Stimulated activated naive CD8-positive, alpha-beta T cell treated with anti-CD3 and anti-CD28 coated beads, Interleukin-15, Interleukin-2, amounts not matched to agents 100 ng/mL and 50 ng/mL, for 24 hours (primary cell): ENCODE data around the gene VCP.

ENCODE experiments used
- H3K27ac Mint-ChIP-seq: one replicate; pipeline ENCODE4 v1.8.0; 2021; ENCODE audit warnings: mild to moderate bottlenecking, mixed read lengths
- H3K27me3 Mint-ChIP-seq: one replicate; pipeline ENCODE4 v1.8.0; 2021; ENCODE audit warnings: mixed read lengths
- H3K36me3 Mint-ChIP-seq: one replicate; pipeline ENCODE4 v1.8.0; 2021; ENCODE audit warnings: low read depth, mixed read lengths
- H3K4me1 Mint-ChIP-seq: one replicate; pipeline ENCODE4 v1.8.0; 2021; ENCODE audit warnings: low read depth, mixed read lengths
- H3K4me3 Mint-ChIP-seq: one replicate; pipeline ENCODE4 v1.8.0; 2021; ENCODE audit warnings: mild to moderate bottlenecking, mixed read lengths
- H3K9me3 Mint-ChIP-seq: one replicate; pipeline ENCODE4 v1.8.0; 2021; ENCODE audit warnings: mixed read lengths

The VCP gene

DNA sequence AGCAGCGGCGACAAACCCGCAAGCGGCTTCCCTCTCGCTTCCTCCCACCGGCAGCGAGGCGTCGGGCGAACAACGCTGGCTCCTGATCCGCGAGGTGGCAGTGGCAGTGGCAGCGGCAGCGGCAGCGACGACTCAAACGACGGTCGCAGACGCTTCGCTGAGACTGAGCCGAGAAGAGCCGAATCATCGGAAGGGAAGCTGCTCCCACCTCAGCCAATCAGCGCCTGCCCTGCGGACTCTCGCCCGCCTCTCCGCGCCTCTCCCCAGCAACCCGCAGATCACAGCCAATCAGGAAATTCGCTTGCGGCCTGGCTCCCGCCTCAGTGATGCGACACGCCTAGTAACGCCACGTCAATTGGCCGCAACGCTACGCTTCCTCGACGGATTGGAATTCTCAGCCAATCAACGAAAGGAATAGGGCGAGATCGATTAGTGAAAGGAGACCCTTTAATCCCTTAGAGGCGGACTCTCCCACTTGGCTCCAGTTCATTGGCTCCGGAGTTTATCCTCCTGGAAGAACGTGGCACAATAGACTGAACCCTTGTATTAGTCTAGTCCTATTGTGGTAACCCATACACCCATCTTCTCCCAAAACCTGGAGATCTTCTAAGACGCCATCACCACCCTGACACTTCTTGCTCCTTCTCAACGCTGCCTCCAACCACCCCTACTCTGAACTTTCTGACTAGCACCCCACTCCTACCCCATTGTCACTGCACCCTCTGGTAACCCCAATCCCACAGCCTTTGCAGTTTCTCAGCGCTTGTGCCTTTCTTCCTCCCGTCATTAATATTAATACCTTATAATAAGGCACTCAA, at the start of gene VCP:
TSS of gene VCP (minus strand) at position 165 of the 818 bp plus-strand sequence. CDS start 272 bp downstream, outside the sequence.
- H3K36me3 Mint-ChIP-seq = peaks cover 73% of the 10 kb centered on the region
- H3K4me3 Mint-ChIP-seq = peak within 1 kb of the TSS; percentile 96
- H3K27me3 Mint-ChIP-seq = no peaks in the 10 kb centered on the region
- no peaks in the 10 kb centered on the region for H3K9me3 Mint-ChIP-seq
- H3K4me1 Mint-ChIP-seq = peaks cover 57% of the 10 kb centered on the region
- H3K27ac Mint-ChIP-seq = peak within 1 kb of the TSS; percentile 96

DNA sequence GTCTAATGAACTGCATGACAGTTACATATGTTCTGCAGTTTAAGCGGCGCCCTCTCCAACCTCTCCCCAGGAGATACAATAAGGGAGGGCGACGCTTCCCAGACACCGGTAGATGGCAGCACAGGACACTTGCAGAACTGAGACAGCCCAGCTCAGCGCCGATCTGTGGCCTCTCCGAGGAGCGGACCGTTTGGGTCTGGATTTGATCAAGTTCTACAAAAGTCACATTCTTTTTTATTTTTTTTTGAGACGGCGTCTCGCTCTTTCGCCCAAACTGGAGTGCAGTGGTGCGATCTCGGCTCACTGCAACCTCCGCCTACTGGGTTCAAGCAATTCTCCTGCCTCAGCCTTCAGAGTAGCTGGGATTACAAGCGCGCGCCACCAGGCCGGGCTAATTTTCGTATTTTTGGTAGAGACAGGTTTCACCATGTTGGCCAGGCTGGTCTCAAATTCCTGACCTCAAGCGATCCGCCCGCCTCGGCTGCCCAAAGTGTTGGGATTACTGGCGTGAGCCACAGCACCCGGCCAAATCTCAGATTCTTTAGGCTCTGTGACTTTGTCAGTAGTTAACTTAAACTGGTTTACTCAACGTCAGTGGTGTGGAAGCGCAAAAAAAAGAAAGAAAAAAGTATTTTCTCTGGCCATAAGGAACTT, 44.6 kb upstream of the VCP start:
- H3K27me3 Mint-ChIP-seq = no peaks in the 10 kb centered on the region
- H3K27ac Mint-ChIP-seq = peak overlapping the region; percentile 79
- H3K9me3 Mint-ChIP-seq = no peaks in the 10 kb centered on the region
- peak overlapping the region; percentile 86 for H3K4me3 Mint-ChIP-seq
- H3K4me1 Mint-ChIP-seq = peaks cover 45% of the 10 kb centered on the region
- no peaks in the 10 kb centered on the region for H3K36me3 Mint-ChIP-seq

DNA sequence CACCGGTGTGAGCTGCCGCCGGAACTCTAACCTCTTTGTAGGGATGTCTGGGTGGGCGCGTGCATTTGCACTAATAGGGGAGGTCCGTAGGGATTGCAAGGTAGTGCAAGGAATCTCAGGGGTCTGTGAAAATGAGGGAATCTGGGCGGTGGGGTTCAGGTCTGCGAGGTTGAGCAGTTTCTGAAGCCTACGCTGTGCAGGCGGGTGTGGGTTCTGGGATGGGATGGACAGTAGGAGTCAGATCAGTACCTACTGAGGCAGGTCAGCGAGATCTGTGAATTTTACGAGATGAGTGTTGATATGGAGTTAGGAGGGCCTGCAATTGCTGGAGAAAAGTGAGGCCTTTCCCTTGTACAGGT, 44.1 kb upstream of the VCP start:
- H3K4me1 Mint-ChIP-seq = peaks cover 50% of the 10 kb centered on the region
- H3K27me3 Mint-ChIP-seq = no peaks in the 10 kb centered on the region
- no peaks in the 10 kb centered on the region for H3K9me3 Mint-ChIP-seq
- peak overlapping the region; percentile 79 for H3K27ac Mint-ChIP-seq
- no peaks in the 10 kb centered on the region for H3K36me3 Mint-ChIP-seq
- H3K4me3 Mint-ChIP-seq = peak overlapping the region; percentile 86

DNA sequence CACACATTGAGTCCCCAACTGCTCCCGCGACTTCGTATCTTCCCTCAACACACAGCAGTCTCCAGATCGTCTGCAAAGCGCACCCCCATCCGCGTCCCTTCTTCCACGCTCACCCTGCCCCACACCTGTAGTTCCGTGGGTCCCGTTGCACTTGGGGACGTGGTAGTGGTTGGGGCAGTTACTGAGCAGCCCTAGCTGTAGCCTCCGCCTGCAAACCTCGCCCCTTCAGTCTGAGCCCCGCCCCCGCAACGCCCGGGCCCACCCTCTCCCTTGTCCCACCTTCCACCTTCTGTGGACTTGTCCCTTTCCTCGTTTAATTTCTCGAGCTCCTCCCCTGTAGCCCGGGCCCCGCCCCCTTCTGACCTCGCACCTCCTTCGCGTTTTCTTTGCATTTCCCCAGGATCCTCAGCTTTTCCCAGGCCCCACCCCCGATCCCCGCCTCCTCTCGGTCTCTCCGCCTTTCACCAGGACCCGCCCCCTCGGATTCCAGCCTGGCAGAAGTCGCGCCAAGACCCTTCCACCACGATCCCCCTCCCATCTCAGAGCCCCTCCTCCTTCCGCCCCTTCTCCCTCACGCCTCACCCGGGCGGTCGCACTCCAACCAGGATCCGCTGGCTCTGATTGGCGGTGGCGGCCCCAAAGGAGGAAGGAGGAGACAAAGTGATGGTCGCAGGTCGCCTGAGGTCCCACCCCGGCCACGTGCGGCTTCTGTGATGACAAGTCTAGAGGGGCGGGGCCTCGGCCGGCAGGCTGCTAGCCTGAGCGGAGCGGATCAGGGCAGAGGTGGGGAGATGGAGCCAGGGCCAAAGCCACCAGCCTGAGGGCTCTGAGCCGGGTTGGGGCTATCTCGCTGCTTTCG, 43.5 kb upstream of the VCP start, which contains the start of gene ATOSB:
TSS of gene ATOSB (minus strand) at position 183 of the 859 bp plus-strand sequence. CDS start 7,588 bp downstream, outside the sequence.
- peak within 1 kb of the TSS; percentile 91 for H3K27ac Mint-ChIP-seq
- H3K36me3 Mint-ChIP-seq = no peaks in the 10 kb centered on the region
- H3K9me3 Mint-ChIP-seq = no peaks in the 10 kb centered on the region
- no peaks in the 10 kb centered on the region for H3K27me3 Mint-ChIP-seq
- peak within 1 kb of the TSS; percentile 86 for H3K4me3 Mint-ChIP-seq
- H3K4me1 Mint-ChIP-seq = peaks cover 56% of the 10 kb centered on the region

DNA sequence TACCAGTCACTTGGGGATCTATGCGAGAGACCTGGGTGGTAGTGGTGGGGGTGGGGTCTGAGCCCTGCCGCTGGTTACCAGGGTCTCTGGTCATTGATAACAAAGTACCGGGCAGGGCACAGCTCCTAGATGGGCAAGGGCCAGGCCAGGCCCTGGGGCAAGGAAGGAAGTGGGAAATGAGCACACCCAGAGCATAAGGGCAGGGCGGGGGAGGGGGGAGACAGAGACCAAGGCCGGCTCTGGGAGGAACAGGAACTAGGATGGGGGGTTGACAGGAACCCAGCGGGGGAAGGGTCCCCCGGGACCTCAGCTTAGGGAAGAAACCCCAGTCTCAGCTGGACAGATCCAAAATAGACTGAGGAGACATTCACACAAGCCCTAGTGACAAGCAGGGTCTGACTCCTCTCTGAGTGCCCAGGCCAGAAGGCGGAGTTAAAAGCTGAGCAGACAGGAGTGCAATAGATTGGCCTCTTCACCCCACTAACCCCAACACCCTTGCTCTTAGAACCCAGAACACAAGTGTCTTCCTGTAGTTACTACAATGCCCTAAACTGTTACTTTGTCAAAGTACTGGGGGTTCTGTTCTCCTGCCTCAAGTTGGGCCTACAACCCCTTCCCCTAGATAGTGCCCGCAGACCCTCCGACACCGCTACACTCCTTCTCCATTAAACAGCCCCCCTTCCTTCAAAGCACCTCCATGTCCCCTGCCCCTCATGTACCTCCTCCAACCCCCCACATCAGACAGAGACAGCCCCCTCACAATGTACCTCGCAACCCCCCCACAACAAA, 42.6 kb upstream of the VCP start:
- Mint-ChIP-seq H3K4me1 (peaks cover 63% of the 10 kb centered on the region), H3K27ac (peak overlapping the region; percentile 91)

DNA sequence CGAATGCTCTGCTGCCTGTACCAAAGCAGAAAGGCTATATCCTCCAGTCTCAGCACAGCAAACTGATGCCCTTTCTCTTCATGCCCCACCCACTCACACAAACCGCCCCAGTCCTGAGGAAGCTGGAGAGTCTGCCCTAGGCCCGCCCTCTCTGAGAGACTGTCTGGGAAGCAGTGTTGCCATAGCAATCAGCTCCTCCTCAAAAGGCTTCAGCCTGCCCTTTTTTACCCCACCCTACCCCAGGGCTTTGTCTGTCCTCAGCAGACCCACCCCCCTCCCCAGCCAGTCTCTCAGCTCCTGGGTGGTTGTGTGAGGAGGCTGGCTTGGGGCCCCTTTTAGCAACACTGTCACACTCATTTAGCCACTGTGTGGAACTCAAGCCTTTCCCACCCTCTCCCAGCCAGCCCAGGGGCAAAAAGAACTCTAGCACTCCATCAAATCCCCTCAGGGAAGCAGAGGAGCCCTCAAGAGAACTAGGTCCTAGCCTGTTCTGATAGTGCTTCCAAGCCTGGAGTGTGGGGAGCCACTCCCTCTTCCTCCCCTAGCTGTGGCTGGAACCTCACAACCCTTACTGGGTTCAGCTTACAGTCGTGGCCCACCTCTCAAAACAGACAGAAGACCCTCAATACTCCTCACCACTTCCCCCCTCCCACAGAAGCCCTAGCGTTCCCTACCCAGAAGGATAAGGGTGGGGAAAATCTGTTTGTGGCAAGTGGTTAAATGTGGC, 41.9 kb upstream of the VCP start:
- Mint-ChIP-seq H3K27ac (peak overlapping the region; percentile 91), H3K9me3 (no peaks in the 10 kb centered on the region), H3K36me3 (no peaks in the 10 kb centered on the region), H3K27me3 (no peaks in the 10 kb centered on the region), H3K4me3 (peak overlapping the region; percentile 86), H3K4me1 (peaks cover 66% of the 10 kb centered on the region)

More for the DNA sequence above, 42.6 kb upstream of the VCP start:
- H3K36me3 Mint-ChIP-seq = no peaks in the 10 kb centered on the region
- H3K4me3 Mint-ChIP-seq = peak overlapping the region; percentile 86
- no peaks in the 10 kb centered on the region for H3K9me3 Mint-ChIP-seq
- no peaks in the 10 kb centered on the region for H3K27me3 Mint-ChIP-seq

DNA sequence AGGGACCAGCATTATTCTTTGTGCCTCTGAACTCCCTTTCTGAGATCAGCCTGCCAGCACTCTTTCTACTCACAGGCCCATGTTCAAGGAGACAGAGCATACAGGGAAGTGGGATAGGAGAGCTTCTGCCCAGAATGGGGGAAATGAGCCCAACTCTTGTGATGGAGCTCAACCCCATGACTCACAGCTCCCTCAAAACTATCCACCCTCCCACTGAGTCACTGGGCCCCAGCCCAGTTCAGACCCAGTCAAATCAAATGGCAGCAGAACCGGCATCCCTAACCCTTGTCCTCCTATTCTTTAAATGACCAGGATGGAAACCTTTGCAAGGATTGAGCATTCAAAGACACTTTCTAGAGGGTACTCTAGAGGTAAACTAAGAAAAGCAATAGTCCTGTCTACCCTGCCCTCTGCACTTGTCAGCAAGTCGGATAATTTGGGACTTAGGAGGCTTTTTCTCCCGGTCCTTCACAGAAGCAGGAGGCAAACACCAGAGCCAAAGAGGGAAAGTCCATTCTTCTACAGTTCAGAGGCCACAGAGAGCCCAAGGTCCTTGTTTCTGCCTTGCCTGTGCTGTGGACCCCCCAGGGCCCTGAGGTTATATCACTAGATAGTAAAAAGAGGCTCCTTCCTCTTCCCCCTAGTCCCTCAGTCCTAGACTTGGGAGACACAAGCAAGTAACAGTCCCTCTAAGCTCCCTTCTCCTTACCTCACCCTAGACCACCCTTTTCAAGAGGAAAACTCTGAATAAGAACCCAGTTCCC, 40.0 kb upstream of the VCP start:
- Mint-ChIP-seq H3K9me3 (no peaks in the 10 kb centered on the region), H3K4me3 (peak overlapping the region; percentile 77), H3K27ac (peak overlapping the region; percentile 89), H3K27me3 (no peaks in the 10 kb centered on the region), H3K36me3 (no peaks in the 10 kb centered on the region), H3K4me1 (peaks cover 66% of the 10 kb centered on the region)

DNA sequence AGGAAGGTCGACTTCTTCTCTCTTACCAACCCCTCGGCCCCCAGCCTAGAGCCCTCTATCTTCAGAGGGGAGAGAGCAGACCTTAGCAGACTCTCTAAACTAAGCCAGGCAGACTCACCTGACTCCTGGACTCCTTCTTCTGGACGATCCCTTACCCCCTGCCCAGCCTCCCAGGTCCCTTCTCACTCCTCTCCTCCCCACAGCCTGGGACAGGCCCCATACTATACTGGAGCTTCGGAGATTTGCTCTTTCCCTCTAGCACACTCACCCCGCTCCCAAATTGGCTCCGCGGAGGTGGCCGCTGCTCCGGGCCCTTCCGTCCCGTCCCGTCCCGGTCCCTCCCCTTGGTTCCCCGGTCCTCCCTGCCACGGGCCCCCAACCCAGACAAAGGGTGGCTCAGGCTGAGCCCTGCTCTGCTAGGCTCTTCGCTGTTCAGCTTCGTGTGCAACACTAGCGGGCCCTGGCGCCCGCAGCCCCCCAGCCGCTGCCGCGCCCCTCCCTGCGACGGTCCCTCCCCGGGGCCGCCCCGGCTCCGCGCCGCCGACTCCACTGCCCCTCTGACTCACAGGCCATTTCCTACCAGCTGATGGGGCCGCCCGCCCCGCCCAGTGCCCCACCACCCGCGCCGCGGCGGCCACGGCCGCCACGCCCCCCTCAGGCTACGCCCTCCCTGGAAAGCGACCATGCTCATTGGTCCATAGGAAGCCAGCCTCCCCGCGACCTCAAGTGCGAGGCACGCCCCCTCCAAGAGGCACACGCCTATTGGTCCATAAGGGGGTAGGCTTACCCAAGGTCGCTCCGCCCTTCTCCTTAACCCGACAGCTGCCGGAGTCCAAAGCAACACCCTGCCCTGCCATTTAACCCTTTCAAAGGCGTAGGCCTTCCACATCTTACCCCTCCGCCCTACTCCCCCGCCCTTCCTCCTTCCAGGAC, 38.8 kb upstream of the VCP start:
- peak overlapping the region; percentile 77 for H3K4me3 Mint-ChIP-seq
- no peaks in the 10 kb centered on the region for H3K27me3 Mint-ChIP-seq
- peaks cover 61% of the 10 kb centered on the region for H3K4me1 Mint-ChIP-seq
- H3K27ac Mint-ChIP-seq = peak overlapping the region; percentile 89
- H3K36me3 Mint-ChIP-seq = no peaks in the 10 kb centered on the region
- H3K9me3 Mint-ChIP-seq = no peaks in the 10 kb centered on the region

DNA sequence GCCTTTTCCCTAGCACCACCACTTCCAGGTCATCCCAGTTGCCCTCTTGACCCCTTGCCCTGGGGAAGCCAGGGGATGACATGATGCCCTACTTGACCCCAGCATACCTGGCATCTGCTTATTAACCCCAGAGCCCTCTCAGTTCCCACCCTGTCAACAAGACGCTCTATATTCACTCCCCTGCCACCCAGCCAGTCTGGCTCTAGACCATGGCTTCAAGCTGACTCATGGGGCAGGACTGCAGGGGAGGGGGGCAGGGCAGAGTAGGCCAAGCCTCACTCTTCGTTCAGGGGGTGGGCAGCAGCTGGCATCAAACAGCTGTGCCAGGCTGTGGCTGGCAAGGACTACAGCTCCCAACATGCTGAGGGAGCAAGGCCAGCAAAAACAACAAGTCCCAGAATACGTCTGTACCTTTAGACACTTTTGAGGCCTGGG, 37.9 kb upstream of the VCP start:
- Mint-ChIP-seq H3K9me3 (no peaks in the 10 kb centered on the region), H3K4me1 (peaks cover 52% of the 10 kb centered on the region), H3K36me3 (no peaks in the 10 kb centered on the region), H3K27ac (no peak overlapping the region), H3K4me3 (peak overlapping the region; percentile 77), H3K27me3 (no peaks in the 10 kb centered on the region)

DNA sequence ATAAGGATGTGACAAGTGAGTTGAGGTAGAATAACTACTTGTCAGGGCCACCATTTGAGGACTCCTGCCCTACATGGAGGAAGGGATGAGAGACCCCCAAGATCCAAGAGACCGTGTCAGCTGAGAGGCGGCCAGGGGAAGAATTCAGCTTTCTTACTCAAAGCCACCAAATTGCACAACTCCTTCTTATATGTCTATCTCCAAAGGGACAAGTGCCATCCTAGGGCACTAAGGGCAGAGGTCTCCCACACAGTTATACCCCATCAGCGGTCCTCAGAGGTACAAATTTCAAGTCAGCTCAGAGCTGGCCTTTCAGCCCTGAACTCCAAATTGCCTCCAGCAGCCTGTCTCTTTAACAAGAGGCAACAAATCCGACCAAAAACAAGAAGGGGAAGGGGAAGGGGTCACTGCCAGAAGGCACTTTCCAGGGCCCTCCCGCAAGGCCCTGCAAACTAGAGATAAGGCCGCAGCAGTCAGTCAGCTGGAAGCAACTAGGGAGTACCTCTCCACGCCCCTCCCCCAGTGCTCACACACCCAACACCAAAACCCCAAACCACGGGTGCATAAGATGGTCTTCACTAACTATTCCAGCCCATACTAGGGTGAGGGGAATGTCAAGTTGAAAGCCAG, 36.6 kb upstream of the VCP start:
- no peaks in the 10 kb centered on the region for H3K36me3 Mint-ChIP-seq
- no peaks in the 10 kb centered on the region for H3K9me3 Mint-ChIP-seq
- no peaks in the 10 kb centered on the region for H3K27me3 Mint-ChIP-seq
- no peak overlapping the region for H3K4me3 Mint-ChIP-seq
- H3K4me1 Mint-ChIP-seq = peaks cover 39% of the 10 kb centered on the region
- H3K27ac Mint-ChIP-seq = no peak overlapping the region

DNA sequence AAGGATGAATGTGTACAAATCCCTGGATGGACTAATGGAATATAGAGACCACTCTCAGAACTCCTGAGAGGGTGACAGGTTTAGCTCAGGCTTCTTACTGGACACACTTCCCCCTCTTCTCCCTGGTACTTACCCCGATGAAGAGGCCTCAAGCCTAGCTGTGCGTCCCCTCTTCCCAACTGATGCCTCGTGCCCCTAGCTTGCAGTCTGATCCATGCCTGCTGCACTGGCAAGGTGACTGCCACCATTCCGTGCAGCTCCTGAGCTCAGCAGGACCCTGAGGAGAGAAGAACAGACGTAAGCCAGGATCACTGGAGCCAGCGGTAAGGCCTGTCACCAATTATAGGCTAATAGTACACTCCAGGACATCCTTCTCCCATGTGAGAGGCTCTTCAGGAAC, 36.0 kb upstream of the VCP start:
- no peaks in the 10 kb centered on the region for H3K9me3 Mint-ChIP-seq
- H3K4me3 Mint-ChIP-seq = no peak overlapping the region
- no peaks in the 10 kb centered on the region for H3K36me3 Mint-ChIP-seq
- H3K27ac Mint-ChIP-seq = no peak overlapping the region
- no peaks in the 10 kb centered on the region for H3K27me3 Mint-ChIP-seq
- H3K4me1 Mint-ChIP-seq = peaks cover 37% of the 10 kb centered on the region
